ENCODE measurements around the gene KRT16.
"Not testable (repeated sequence)": the region's sequence is repeated elsewhere in the genome, so short reads cannot be mapped to it uniquely, and the experiment has no call there.

Gene KRT16

GRCh38 chr17:41615454-41615853 is 2.9 kb upstream of the KRT16 start:
- Mint-ChIP-seq H3K4me1 (ENCODE audit: low read depth) (no peaks in the 10 kb centered on the region), H3K36me3 (ENCODE audit: low read depth) (no peaks in the 10 kb centered on the region), H3K9me3 (no peaks in the 10 kb centered on the region), H3K27ac (no peak overlapping the region), H3K4me3 (no peak overlapping the region), H3K27me3 (no peaks in the 10 kb centered on the region)

- not testable (repeated sequence) for H3K27ac Mint-ChIP-seq; H3K9me3 Mint-ChIP-seq; H3K36me3 Mint-ChIP-seq (ENCODE audit: low read depth); H3K27me3 Mint-ChIP-seq; H3K4me1 Mint-ChIP-seq (ENCODE audit: low read depth); H3K4me3 Mint-ChIP-seq
Observed at GRCh38 chr17:41614767-41615166, 2.2 kb upstream of the KRT16 start.

GRCh38 chr17:41614098-41614497 is 1.5 kb upstream of the KRT16 start:
- no peak overlapping the region for H3K27ac Mint-ChIP-seq
- H3K36me3 Mint-ChIP-seq (ENCODE audit: low read depth), result no peaks in the 10 kb centered on the region

GRCh38 chr17:41613277-41614082 is 913 bp upstream of the KRT16 start:
- no peak overlapping the region for H3K4me3 Mint-ChIP-seq

More at GRCh38 chr17:41614098-41614497, 1.5 kb upstream of the KRT16 start:
- Mint-ChIP-seq H3K27me3 (peaks cover 6% of the 10 kb centered on the region), H3K4me3 (no peak overlapping the region), H3K4me1 (ENCODE audit: low read depth) (no peaks in the 10 kb centered on the region), H3K9me3 (no peaks in the 10 kb centered on the region)

GRCh38 chr17:41610965-41611640 is 1.5 kb downstream of the KRT16 start:
- Mint-ChIP-seq H3K4me3 (no peak overlapping the region), H3K4me1 (ENCODE audit: low read depth) (no peaks in the 10 kb centered on the region), H3K9me3 (peaks cover 13% of the 10 kb centered on the region), H3K27me3 (peaks cover 24% of the 10 kb centered on the region), H3K27ac (no peak overlapping the region), H3K36me3 (ENCODE audit: low read depth) (no peaks in the 10 kb centered on the region)

More at GRCh38 chr17:41613277-41614082, 913 bp upstream of the KRT16 start:
- Mint-ChIP-seq H3K4me1 (ENCODE audit: low read depth) (no peaks in the 10 kb centered on the region), H3K27me3 (peaks cover 11% of the 10 kb centered on the region), H3K27ac (no peak overlapping the region), H3K9me3 (no peaks in the 10 kb centered on the region), H3K36me3 (ENCODE audit: low read depth) (no peaks in the 10 kb centered on the region)

- H3K27ac Mint-ChIP-seq; H3K4me1 Mint-ChIP-seq (ENCODE audit: low read depth); H3K4me3 Mint-ChIP-seq; H3K36me3 Mint-ChIP-seq (ENCODE audit: low read depth): not testable (repeated sequence)
- Mint-ChIP-seq H3K27me3 (peaks cover 29% of the 10 kb centered on the region), H3K9me3 (peaks cover 13% of the 10 kb centered on the region)
Observed at GRCh38 chr17:41610061-41610517, 2.5 kb downstream of the KRT16 start.

GRCh38 chr17:41606930-41607329 is 5.6 kb downstream of the KRT16 start:
- Mint-ChIP-seq H3K27me3 (peaks cover 44% of the 10 kb centered on the region), H3K9me3 (peaks cover 13% of the 10 kb centered on the region)
- not testable (repeated sequence) for H3K4me1 Mint-ChIP-seq (ENCODE audit: low read depth); H3K27ac Mint-ChIP-seq; H3K4me3 Mint-ChIP-seq; H3K36me3 Mint-ChIP-seq (ENCODE audit: low read depth)

GRCh38 chr17:41602524-41602923 is 10.0 kb downstream of the KRT16 start:
- peaks cover 30% of the 10 kb centered on the region for H3K27me3 Mint-ChIP-seq
- no peak overlapping the region for H3K4me3 Mint-ChIP-seq
- H3K4me1 Mint-ChIP-seq (ENCODE audit: low read depth), result no peaks in the 10 kb centered on the region
- H3K36me3 Mint-ChIP-seq (ENCODE audit: low read depth), result no peaks in the 10 kb centered on the region
- H3K27ac Mint-ChIP-seq, result no peak overlapping the region
- peaks cover 11% of the 10 kb centered on the region for H3K9me3 Mint-ChIP-seq

GRCh38 chr17:41600318-41600717 is 12.2 kb downstream of the KRT16 start:
- Mint-ChIP-seq H3K9me3 (no peaks in the 10 kb centered on the region), H3K4me3 (no peak overlapping the region), H3K4me1 (ENCODE audit: low read depth) (no peaks in the 10 kb centered on the region), H3K27ac (no peak overlapping the region), H3K36me3 (ENCODE audit: low read depth) (no peaks in the 10 kb centered on the region), H3K27me3 (peaks cover 18% of the 10 kb centered on the region)

GRCh38 chr17:41599680-41600079 is 12.9 kb downstream of the KRT16 start:
- no peaks in the 10 kb centered on the region for H3K9me3 Mint-ChIP-seq
- no peak overlapping the region for H3K27ac Mint-ChIP-seq
- peaks cover 14% of the 10 kb centered on the region for H3K27me3 Mint-ChIP-seq
- no peaks in the 10 kb centered on the region for H3K4me1 Mint-ChIP-seq (ENCODE audit: low read depth)
- no peaks in the 10 kb centered on the region for H3K36me3 Mint-ChIP-seq (ENCODE audit: low read depth)
- H3K4me3 Mint-ChIP-seq, result no peak overlapping the region

GRCh38 chr17:41595585-41595984 is 17.0 kb downstream of the KRT16 start:
- H3K4me3 Mint-ChIP-seq, result no peak overlapping the region
- H3K36me3 Mint-ChIP-seq (ENCODE audit: low read depth), result no peaks in the 10 kb centered on the region
- H3K4me1 Mint-ChIP-seq (ENCODE audit: low read depth), result no peaks in the 10 kb centered on the region
- no peak overlapping the region for H3K27ac Mint-ChIP-seq
- no peaks in the 10 kb centered on the region for H3K9me3 Mint-ChIP-seq
- peaks cover 6% of the 10 kb centered on the region for H3K27me3 Mint-ChIP-seq

- Mint-ChIP-seq H3K4me3 (no peak overlapping the region), H3K36me3 (ENCODE audit: low read depth) (no peaks in the 10 kb centered on the region)
Observed at GRCh38 chr17:41594363-41594915, 18.1 kb downstream of the KRT16 start.

GRCh38 chr17:41593306-41593981 is 19.1 kb downstream of the KRT16 start:
- no peak overlapping the region for H3K27ac Mint-ChIP-seq
- no peaks in the 10 kb centered on the region for H3K9me3 Mint-ChIP-seq
- no peaks in the 10 kb centered on the region for H3K36me3 Mint-ChIP-seq (ENCODE audit: low read depth)
- no peaks in the 10 kb centered on the region for H3K4me1 Mint-ChIP-seq (ENCODE audit: low read depth)
- peaks cover 6% of the 10 kb centered on the region for H3K27me3 Mint-ChIP-seq
- no peak overlapping the region for H3K4me3 Mint-ChIP-seq

More at GRCh38 chr17:41594363-41594915, 18.1 kb downstream of the KRT16 start:
- Mint-ChIP-seq H3K27me3 (peaks cover 6% of the 10 kb centered on the region), H3K9me3 (no peaks in the 10 kb centered on the region), H3K27ac (no peak overlapping the region), H3K4me1 (ENCODE audit: low read depth) (no peaks in the 10 kb centered on the region)

GRCh38 chr17:41592601-41593305 is 19.8 kb downstream of the KRT16 start:
- no peaks in the 10 kb centered on the region for H3K4me1 Mint-ChIP-seq (ENCODE audit: low read depth)
- H3K36me3 Mint-ChIP-seq (ENCODE audit: low read depth), result no peaks in the 10 kb centered on the region
- H3K9me3 Mint-ChIP-seq, result no peaks in the 10 kb centered on the region
- H3K4me3 Mint-ChIP-seq, result no peak overlapping the region
- H3K27ac Mint-ChIP-seq, result no peak overlapping the region
- peaks cover 6% of the 10 kb centered on the region for H3K27me3 Mint-ChIP-seq
